HEK293T (cell line): Measurements from ENCODE around the gene PPP1R15B.
A peak's percentile ranks its signal among the peaks of the same experiment; 100 is the strongest.

ENCODE experiments used
- CTCF ChIA-PET: fragments of 350-600 bp; formaldehyde crosslinking; extraction: SDS; loops from one replicate; lab custom pipeline; 2021; ENCODE audit warnings: antibody characterized with exemption, inconsistent platforms; lab: Yijun Ruan, JAX
- POLR2A ChIA-PET: fragments of 350-600 bp; formaldehyde crosslinking; extraction: SDS; loops from one replicate; lab custom pipeline; 2020; ENCODE audit warnings: antibody characterized with exemption, inconsistent platforms; lab: Yijun Ruan, JAX
- DNase-seq: peaks from one replicate; pipeline ENCODE4 v3.0.0; 2012; ENCODE audit warnings: mixed read lengths; ENCODE audit errors: extremely low spot score
- ARNT ChIP-seq: fragments of 450-650 bp; IDR thresholded peaks from 2 replicates; pipeline ENCODE4 v1.6.1; 2017; ENCODE audit warnings: mild to moderate bottlenecking
- BHLHE40 ChIP-seq: fragments of 450-650 bp; IDR thresholded peaks from 2 replicates; pipeline ENCODE4 v1.6.1; 2016; ENCODE audit warnings: mild to moderate bottlenecking, moderate library complexity, borderline replicate concordance
- CTBP1 ChIP-seq: fragments of 450-650 bp; IDR thresholded peaks from 2 replicates; pipeline ENCODE4 v1.6.1; 2016; ENCODE audit warnings: borderline replicate concordance
- ELF4 ChIP-seq: fragments of 450-650 bp; IDR thresholded peaks from 2 replicates; pipeline ENCODE4 v1.6.1; 2017; ENCODE audit warnings: antibody characterized with exemption
- FOXA1 ChIP-seq: fragments of 450-650 bp; IDR thresholded peaks from 2 replicates; pipeline ENCODE4 v1.6.1; 2016; ENCODE audit warnings: mild to moderate bottlenecking
- FOXK2 ChIP-seq: fragments of 450-650 bp; IDR thresholded peaks from 2 replicates; pipeline ENCODE4 v1.6.1; 2016; ENCODE audit warnings: mild to moderate bottlenecking
- FOXM1 ChIP-seq: fragments of 450-650 bp; IDR thresholded peaks from 2 replicates; pipeline ENCODE4 v1.6.1; 2017; ENCODE audit warnings: mild to moderate bottlenecking, borderline replicate concordance
- HDGF ChIP-seq: fragments of 450-650 bp; IDR thresholded peaks from 2 replicates; pipeline ENCODE4 v1.6.1; 2017; ENCODE audit warnings: antibody characterized with exemption, borderline replicate concordance
- L3MBTL2 ChIP-seq: fragments of 450-650 bp; conservative IDR thresholded peaks from 2 replicates; pipeline ENCODE4 v1.6.1; 2016; ENCODE audit warnings: mild to moderate bottlenecking
- LEF1 ChIP-seq: fragments of 450-650 bp; IDR thresholded peaks from 2 replicates; pipeline ENCODE4 v1.6.1; 2017; ENCODE audit warnings: mild to moderate bottlenecking, borderline replicate concordance
- NFRKB ChIP-seq: fragments of 450-650 bp; IDR thresholded peaks from 2 replicates; pipeline ENCODE4 v1.6.1; 2016; ENCODE audit warnings: mild to moderate bottlenecking, moderate library complexity
- PKNOX1 ChIP-seq: fragments of 450-650 bp; IDR thresholded peaks from 2 replicates; pipeline ENCODE4 v1.6.1; 2016
- SP1 ChIP-seq: fragments of 450-650 bp; IDR thresholded peaks from 2 replicates; pipeline ENCODE4 v1.6.1; 2017
- SUZ12 ChIP-seq: fragments of 450-650 bp; IDR thresholded peaks from 2 replicates; pipeline ENCODE4 v1.6.1; 2016; ENCODE audit warnings: mild to moderate bottlenecking
- TARDBP ChIP-seq: fragments of 450-650 bp; IDR thresholded peaks from 2 replicates; pipeline ENCODE4 v1.6.1; 2016
- ZNF384 ChIP-seq: fragments of 450-650 bp; IDR thresholded peaks from 2 replicates; pipeline ENCODE4 v1.6.1; 2016

PPP1R15B gene

GRCh38 chr1:204432708-204433107 is 21.1 kb upstream of the PPP1R15B start:
- no peak for TF ChIP-seq TARDBP
- TF ChIP-seq NFRKB: no peak
- no peak for TF ChIP-seq ARNT
- no peak for TF ChIP-seq CTBP1
- no peak for TF ChIP-seq L3MBTL2
- TF ChIP-seq FOXM1: no peak
- TF ChIP-seq ZNF384: no peak
- TF ChIP-seq SUZ12: no peak
- no peak for TF ChIP-seq LEF1
- no peak for TF ChIP-seq ELF4
- TF ChIP-seq SP1: no peak
- no peak for TF ChIP-seq PKNOX1
- TF ChIP-seq FOXA1: no peak
- TF ChIP-seq BHLHE40: no peak
- TF ChIP-seq HDGF: no peak
- no peak for TF ChIP-seq FOXK2
- ChIA-PET CTCF (interaction anchor here (0.8 to 0.9 kb wide), 2 partner anchors 13 to 71 kb away, joined by 4 to 5 read pairs; no protein-coding TSS in a partner anchor), POLR2A (no interaction called here)
- DNase-seq: no peak

GRCh38 chr1:204431310-204432184 is 19.9 kb upstream of the PPP1R15B start:
- peak; percentile 87 for DNase-seq
- POLR2A ChIA-PET: interaction anchor here (0.6 to 1.3 kb wide), 4 partner anchors 21 to 78 kb away, joined by 3 read pairs; no protein-coding TSS in a partner anchor
- TF ChIP-seq HDGF (no peak), CTBP1 (no peak), NFRKB (no peak), BHLHE40 (no peak), FOXM1 (no peak), ELF4 (no peak), LEF1 (no peak), ARNT (no peak), FOXA1 (no peak), TARDBP (no peak), ZNF384 (no peak), SUZ12 (no peak), PKNOX1 (no peak), L3MBTL2 (no peak)

DNA sequence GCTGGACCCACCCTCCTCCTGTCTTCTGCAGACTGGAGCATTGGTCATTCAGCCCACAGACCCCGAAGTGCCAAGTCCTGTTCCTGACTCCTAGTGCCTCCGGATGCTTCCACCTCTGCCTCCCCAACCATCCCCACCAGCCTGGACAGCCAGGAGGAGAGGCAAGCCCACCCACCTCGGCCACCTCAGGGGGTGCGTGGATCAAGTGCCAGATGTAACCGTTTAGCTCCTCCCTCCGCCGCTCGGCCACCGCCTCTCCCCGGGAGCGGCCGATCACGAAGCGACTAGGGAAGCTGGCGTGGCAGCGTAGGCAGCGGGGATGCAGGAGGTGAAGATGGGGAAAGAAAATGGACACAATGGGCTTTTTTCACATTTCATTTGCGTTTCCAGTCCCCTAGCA is 18.1 kb upstream of the PPP1R15B start:
- no peak for TF ChIP-seq ARNT
- no peak for TF ChIP-seq ZNF384
- TF ChIP-seq FOXM1: no peak
- no peak for TF ChIP-seq HDGF
- no peak for TF ChIP-seq FOXK2
- TF ChIP-seq LEF1: no peak
- no peak for TF ChIP-seq CTBP1
- no peak for TF ChIP-seq SUZ12
- no peak for TF ChIP-seq BHLHE40
- no peak for TF ChIP-seq PKNOX1
- DNase-seq: no peak
- ChIA-PET CTCF (interaction anchor here (0.5 to 2.0 kb wide), 3 partner anchors 74 to 77 kb away, joined by 3 to 17 read pairs (median 4); no protein-coding TSS in a partner anchor), POLR2A (interaction anchor here (1.0 kb wide), 1 partner anchor 87 kb away, joined by 3 read pairs; the partner anchor contains the start of gene MDM4)

More at GRCh38 chr1:204431310-204432184, 19.9 kb upstream of the PPP1R15B start:
- CTCF ChIA-PET: interaction anchor here (0.5 to 2.0 kb wide), 16 partner anchors 9 to 371 kb away, joined by 4 to 24 read pairs (median 6); partner anchors contain the start of gene PIK3C2B

DNA sequence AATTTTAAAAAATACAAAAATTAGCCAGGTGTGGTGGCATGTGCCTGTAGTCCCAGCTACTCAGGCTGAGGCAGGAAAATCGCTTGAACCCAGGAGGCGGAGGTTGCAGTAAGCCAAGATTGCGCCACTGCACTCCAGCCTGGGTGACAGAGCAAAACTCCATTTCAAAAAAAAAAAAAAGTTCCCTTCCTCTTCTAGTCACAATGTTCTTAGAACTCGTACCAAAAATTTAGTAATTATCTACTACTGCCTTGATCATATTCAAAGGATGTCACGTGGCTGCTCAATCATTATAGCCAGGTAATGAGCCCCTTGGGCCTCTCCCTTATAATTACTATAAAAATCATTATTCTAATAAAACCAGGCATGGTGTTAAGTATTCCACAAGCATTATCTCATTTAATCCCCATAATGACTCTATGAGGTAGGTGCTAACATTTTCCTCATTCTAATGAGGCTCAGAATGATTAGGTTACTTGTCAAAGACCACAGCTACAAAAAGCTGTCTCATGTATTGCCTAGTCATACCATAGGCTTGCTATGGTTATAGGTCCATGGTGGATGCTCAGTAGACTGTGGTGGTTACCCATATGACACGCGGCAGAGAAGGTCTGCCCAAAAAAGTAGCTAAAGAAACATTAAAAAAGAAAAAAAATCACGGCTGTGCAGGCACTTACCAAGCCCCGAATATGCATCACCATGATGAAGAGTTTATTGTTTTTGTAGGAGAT is 15.5 kb upstream of the PPP1R15B start:
- TF ChIP-seq SP1 (no peak), L3MBTL2 (no peak), ARNT (no peak), SUZ12 (no peak)
- ChIA-PET CTCF (no interaction called here), POLR2A (no interaction called here)
- no peak for DNase-seq

DNA sequence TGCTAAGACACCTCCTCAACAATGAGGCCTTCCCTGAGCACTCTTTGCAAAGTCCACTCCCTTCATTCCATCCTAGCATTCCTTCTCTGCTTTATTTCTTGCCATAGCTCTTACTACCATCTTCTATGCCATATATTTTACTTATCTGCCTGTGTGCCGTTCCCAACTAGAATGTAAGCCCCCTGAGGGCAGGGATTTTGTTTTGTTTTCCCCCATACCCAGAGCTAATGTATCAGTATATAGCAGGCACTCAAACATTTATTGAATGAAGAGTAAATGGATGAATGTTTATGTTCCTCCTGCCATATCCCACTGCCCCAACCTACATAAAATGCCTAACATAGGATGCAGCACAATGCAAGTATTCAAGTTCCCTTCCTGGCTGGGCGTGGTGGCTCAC is 14.9 kb upstream of the PPP1R15B start:
- no peak for DNase-seq
- POLR2A ChIA-PET: no interaction called here
- CTCF ChIA-PET: no interaction called here
- no peak for TF ChIP-seq ARNT
- no peak for TF ChIP-seq CTBP1
- TF ChIP-seq HDGF: no peak
- TF ChIP-seq NFRKB: no peak
- TF ChIP-seq ZNF384: no peak
- no peak for TF ChIP-seq TARDBP
- no peak for TF ChIP-seq BHLHE40
- no peak for TF ChIP-seq PKNOX1
- TF ChIP-seq FOXA1: no peak
- TF ChIP-seq LEF1: no peak
- no peak for TF ChIP-seq ELF4
- no peak for TF ChIP-seq FOXK2
- no peak for TF ChIP-seq SP1
- no peak for TF ChIP-seq FOXM1
- no peak for TF ChIP-seq L3MBTL2
- TF ChIP-seq SUZ12: no peak
